ENCODE measurements around the gene RPL13. TPM values are rescaled to one million over a fixed set of nuclear protein-coding genes. Genes with fewer than 3 reads are reported as not detected.

Gene RPL13
- total RNA-seq, 1 experiment from 2014 or later: 2,157 TPM

GRCh38 chr16:89512453-89512852 lies 48.0 kb upstream of the RPL13 start:
- Histone ChIP-seq H3K27me3 (ENCODE audit: insufficient read depth, low read length) (no peaks in the 10 kb centered on the region), H2BK12ac (ENCODE audit: insufficient read length, low read depth, low read length) (no peak overlapping the region), H3K27ac (ENCODE audit: insufficient read length, low read depth, low read length) (no peak overlapping the region), H4K8ac (replicated peaks; ENCODE audit: insufficient read length, low read depth, low read length) (no peak overlapping the region), H3K4me1 (ENCODE audit: insufficient read depth, low read length) (no peaks in the 10 kb centered on the region), H4K20me1 (ENCODE audit: control insufficient read depth, insufficient read depth, insufficient read length) (no peaks in the 10 kb centered on the region), H3K23ac (ENCODE audit: insufficient read length, low read depth, low read length) (no peak overlapping the region), H3T11ph (ENCODE audit: low read length) (no peak overlapping the region), H4K5ac (ENCODE audit: insufficient read length, low read depth, low read length) (no peak overlapping the region), H2AK5ac (ENCODE audit: insufficient read length, low read length) (no peak overlapping the region), H2BK120ac (ENCODE audit: low read depth, low read length, poor library complexity, severe bottlenecking) (no peak overlapping the region), H3K4ac (ENCODE audit: low read depth, low read length) (no peak overlapping the region), H3K56ac (ENCODE audit: insufficient read length, low read depth, low read length) (no peak overlapping the region), H3K18ac (ENCODE audit: insufficient read length, low read depth, low read length) (no peak overlapping the region), H3K23me2 (ENCODE audit: insufficient read length, low read depth, low read length, poor library complexity, severe bottlenecking) (peaks cover 3% of the 10 kb centered on the region), H3K79me2 (ENCODE audit: insufficient read depth, low read length) (peaks cover 9% of the 10 kb centered on the region; the same call in 1 of the 2 replicates), H3K14ac (ENCODE audit: insufficient read depth, low read length) (no peak overlapping the region), H3K79me1 (ENCODE audit: insufficient read depth, low read depth, low read length, poor library complexity, severe bottlenecking) (peaks cover 3% of the 10 kb centered on the region), H2BK15ac (ENCODE audit: low read depth, low read length) (no peak overlapping the region), H2BK20ac (ENCODE audit: low read depth, low read length, poor library complexity, severe bottlenecking) (no peak overlapping the region), H4K91ac (ENCODE audit: insufficient read length, low read depth, low read length) (no peak overlapping the region), H3K9ac (ENCODE audit: extremely low read depth, insufficient read length, low read length) (no peak overlapping the region), H3K4me2 (ENCODE audit: insufficient read depth, insufficient read length, low read length) (no peak overlapping the region), H2BK5ac (ENCODE audit: insufficient read length, low read length) (no peak overlapping the region), H3K9me3 (ENCODE audit: control insufficient read depth, low read depth, low read length) (no peaks in the 10 kb centered on the region), H2AFZ (ENCODE audit: low read length) (no peak overlapping the region)
- Mint-ChIP-seq H3K9me3 (no peaks in the 10 kb centered on the region), H3K27ac (no peak overlapping the region), H3K4me1 (no peaks in the 10 kb centered on the region), H3K27me3 (ENCODE audit: low read depth) (no peaks in the 10 kb centered on the region), H3K4me3 (no peak overlapping the region), H3K36me3 (ENCODE audit: insufficient read depth in 1 of 3, low read depth in 3 of 3) (peaks cover 30 to 53% (median 53%) of the 10 kb centered on the region in 3 experiments; a peak in 6 of 7 replicates)
- no peak for TF ChIP-seq CTCF (conservative IDR thresholded peaks at IDR 0.05)
- no peak for DNase-seq
- no CpG with 5 or more reads among the region's 9 CpGs for WGBS (ENCODE audit: extremely low coverage, insufficient read length, low lambda C conversion rate)
